Measurements from ENCODE around the gene TIGD3. TPM values are rescaled to one million over a fixed set of nuclear protein-coding genes. Genes with fewer than 3 reads are reported as not detected.
A peak's percentile ranks its signal among the peaks of the same experiment; 100 is the strongest.

TIGD3 gene
- total and polyA plus RNA-seq, 2 of the 13 experiments (the other 11 are each of a cell fraction or from before 2014, with no cell fraction given), result 0.49 to 4.9 TPM

DNA sequence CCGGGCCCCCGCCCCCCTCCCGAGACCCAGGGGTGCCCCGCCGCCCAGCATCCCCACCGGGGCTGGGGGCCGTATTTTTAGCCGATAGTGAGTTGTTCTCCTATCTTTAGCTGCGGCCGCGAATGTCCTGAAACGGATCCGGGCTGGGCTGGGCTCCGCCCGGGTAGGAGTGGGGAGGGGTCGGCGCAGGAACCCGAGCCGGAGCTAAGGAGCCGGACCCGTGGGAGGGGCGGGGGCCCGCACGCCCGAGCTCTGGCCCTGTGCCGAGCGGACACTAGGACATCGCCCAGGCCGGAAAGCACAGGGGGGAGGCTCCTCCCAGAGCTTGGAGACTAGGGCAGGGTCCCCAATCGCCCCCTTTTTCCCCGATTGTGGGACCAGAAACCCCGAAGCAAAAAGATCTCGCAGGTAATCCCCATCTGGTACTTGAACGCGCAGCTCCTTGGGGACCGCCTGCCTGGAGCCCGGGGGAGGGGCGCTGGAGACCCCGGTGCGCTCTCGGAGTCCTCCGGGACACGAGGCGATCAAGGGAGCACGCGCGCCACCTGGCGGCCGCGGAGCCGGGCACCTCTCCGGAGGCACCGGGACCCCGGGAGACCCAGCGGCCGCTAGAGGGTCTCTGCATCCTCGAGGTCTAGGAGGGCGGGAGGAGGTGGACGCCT is 39.2 kb upstream of the TIGD3 start (continued):
- TF ChIP-seq STAG1 (CRISPR knock-in tag; IDR thresholded peaks at IDR 0.05) (peak; percentile 90), MEIS1 (CRISPR knock-in tag; IDR thresholded peaks at IDR 0.05; ENCODE audit: borderline replicate concordance) (0 out of 2 replicates have a peak, but pooled peaks have one; percentile 26), ZNF230 (CRISPR knock-in tag; IDR thresholded peaks at IDR 0.05) (peak; percentile 62; the same call in 1 of the 2 replicates), ZKSCAN8 (CRISPR knock-in tag; IDR thresholded peaks at IDR 0.05; ENCODE audit: borderline replicate concordance) (peak; percentile 31; the same call in 1 of the 2 replicates), FIP1L1 (IDR thresholded peaks at IDR 0.05; ENCODE audit: borderline replicate concordance, insufficient read depth, low read depth, low read length) (no peak), RXRA (CRISPR knock-in tag; IDR thresholded peaks at IDR 0.05) (no peak; the same call in 1 of the 2 replicates), NCOA2 (CRISPR knock-in tag; IDR thresholded peaks at IDR 0.05) (peak; percentile 51; the same call in 1 of the 2 replicates), ZFP90 (CRISPR knock-in tag; IDR thresholded peaks at IDR 0.05; ENCODE audit: borderline replicate concordance) (no peak; the same call in 1 of the 2 replicates), NFKB2 (CRISPR knock-in tag; IDR thresholded peaks at IDR 0.05; ENCODE audit: borderline replicate concordance) (peak; percentile 32; the same call in 1 of the 2 replicates), RFXANK (CRISPR knock-in tag; IDR thresholded peaks at IDR 0.05) (no peak), GFI1 (CRISPR knock-in tag; IDR thresholded peaks at IDR 0.05; ENCODE audit: borderline replicate concordance) (peak; percentile 16; the same call in 1 of the 2 replicates), GABPB1 (CRISPR knock-in tag; IDR thresholded peaks at IDR 0.05) (peak; percentile 61; the same call in 1 of the 2 replicates), CEBPG (CRISPR knock-in tag; IDR thresholded peaks at IDR 0.05) (0 out of 2 replicates have a peak, but pooled peaks have one; percentile 26), AHR (CRISPR knock-in tag; IDR thresholded peaks at IDR 0.05) (no peak), ZNF761 (CRISPR knock-in tag; conservative IDR thresholded peaks at IDR 0.05) (no peak)
- TF ChIP-seq, protein P1, sequence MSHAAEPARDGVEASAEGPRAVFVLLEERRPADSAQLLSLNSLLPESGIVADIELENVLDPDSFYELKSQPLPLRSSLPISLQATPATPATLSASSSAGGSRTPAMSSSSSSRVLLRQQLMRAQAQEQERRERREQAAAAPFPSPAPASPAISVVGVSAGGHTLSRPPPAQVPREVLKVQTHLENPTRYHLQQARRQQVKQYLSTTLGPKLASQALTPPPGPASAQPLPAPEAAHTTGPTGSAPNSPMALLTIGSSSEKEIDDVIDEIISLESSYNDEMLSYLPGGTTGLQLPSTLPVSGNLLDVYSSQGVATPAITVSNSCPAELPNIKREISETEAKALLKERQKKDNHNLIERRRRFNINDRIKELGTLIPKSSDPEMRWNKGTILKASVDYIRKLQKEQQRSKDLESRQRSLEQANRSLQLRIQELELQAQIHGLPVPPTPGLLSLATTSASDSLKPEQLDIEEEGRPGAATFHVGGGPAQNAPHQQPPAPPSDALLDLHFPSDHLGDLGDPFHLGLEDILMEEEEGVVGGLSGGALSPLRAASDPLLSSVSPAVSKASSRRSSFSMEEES (CRISPR knock-in tag; IDR thresholded peaks at IDR 0.05), result 0 out of 2 replicates have a peak, but pooled peaks have one; percentile 20
- TF ChIP-seq, protein P2, sequence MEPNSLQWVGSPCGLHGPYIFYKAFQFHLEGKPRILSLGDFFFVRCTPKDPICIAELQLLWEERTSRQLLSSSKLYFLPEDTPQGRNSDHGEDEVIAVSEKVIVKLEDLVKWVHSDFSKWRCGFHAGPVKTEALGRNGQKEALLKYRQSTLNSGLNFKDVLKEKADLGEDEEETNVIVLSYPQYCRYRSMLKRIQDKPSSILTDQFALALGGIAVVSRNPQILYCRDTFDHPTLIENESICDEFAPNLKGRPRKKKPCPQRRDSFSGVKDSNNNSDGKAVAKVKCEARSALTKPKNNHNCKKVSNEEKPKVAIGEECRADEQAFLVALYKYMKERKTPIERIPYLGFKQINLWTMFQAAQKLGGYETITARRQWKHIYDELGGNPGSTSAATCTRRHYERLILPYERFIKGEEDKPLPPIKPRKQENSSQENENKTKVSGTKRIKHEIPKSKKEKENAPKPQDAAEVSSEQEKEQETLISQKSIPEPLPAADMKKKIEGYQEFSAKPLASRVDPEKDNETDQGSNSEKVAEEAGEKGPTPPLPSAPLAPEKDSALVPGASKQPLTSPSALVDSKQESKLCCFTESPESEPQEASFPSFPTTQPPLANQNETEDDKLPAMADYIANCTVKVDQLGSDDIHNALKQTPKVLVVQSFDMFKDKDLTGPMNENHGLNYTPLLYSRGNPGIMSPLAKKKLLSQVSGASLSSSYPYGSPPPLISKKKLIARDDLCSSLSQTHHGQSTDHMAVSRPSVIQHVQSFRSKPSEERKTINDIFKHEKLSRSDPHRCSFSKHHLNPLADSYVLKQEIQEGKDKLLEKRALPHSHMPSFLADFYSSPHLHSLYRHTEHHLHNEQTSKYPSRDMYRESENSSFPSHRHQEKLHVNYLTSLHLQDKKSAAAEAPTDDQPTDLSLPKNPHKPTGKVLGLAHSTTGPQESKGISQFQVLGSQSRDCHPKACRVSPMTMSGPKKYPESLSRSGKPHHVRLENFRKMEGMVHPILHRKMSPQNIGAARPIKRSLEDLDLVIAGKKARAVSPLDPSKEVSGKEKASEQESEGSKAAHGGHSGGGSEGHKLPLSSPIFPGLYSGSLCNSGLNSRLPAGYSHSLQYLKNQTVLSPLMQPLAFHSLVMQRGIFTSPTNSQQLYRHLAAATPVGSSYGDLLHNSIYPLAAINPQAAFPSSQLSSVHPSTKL (CRISPR knock-in tag; IDR thresholded peaks at IDR 0.05), result peak; percentile 66
- TF ChIP-seq, protein P3, sequence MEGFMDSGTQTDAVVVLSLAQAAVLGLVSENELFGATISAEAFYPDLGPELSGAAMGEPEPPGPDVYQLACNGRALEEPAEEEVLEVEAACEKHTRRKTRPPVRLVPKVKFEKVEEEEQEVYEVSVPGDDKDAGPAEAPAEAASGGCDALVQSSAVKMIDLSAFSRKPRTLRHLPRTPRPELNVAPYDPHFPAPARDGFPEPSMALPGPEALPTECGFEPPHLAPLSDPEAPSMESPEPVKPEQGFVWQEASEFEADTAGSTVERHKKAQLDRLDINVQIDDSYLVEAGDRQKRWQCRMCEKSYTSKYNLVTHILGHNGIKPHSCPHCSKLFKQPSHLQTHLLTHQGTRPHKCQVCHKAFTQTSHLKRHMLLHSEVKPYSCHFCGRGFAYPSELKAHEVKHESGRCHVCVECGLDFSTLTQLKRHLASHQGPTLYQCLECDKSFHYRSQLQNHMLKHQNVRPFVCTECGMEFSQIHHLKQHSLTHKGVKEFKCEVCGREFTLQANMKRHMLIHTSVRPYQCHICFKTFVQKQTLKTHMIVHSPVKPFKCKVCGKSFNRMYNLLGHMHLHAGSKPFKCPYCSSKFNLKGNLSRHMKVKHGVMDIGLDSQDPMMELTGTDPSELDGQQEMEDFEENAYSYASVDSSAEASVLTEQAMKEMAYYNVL (CRISPR knock-in tag; IDR thresholded peaks at IDR 0.05; ENCODE audit: borderline replicate concordance), result no peak
- TF ChIP-seq, protein P4, sequence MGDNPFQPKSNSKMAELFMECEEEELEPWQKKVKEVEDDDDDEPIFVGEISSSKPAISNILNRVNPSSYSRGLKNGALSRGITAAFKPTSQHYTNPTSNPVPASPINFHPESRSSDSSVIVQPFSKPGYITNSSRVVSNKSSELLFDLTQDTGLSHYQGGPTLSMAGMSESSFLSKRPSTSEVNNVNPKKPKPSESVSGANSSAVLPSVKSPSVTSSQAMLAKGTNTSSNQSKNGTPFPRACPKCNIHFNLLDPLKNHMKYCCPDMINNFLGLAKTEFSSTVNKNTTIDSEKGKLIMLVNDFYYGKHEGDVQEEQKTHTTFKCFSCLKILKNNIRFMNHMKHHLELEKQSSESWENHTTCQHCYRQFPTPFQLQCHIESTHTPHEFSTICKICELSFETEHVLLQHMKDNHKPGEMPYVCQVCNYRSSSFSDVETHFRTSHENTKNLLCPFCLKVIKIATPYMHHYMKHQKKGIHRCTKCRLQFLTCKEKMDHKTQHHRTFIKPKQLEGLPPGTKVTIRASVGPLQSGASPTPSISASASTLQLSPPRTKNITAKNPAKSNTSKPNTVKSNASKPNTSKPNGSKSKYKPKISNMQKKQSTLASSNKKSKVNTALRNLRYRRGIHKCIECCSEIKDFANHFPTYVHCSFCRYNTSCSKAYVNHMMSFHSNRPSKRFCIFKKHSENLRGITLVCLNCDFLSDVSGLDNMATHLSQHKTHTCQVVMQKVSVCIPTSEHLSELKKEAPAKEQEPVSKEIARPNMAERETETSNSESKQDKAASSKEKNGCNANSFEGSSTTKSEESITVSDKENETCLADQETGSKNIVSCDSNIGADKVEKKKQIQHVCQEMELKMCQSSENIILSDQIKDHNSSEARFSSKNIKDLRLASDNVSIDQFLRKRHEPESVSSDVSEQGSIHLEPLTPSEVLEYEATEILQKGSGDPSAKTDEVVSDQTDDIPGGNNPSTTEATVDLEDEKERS (CRISPR knock-in tag; IDR thresholded peaks at IDR 0.05), result 0 out of 2 replicates have a peak, but pooled peaks have one; percentile 21
